ENCODE data around the gene EPM2A.
"Not testable (repeated sequence)": the region's sequence is repeated elsewhere in the genome, so short reads cannot be mapped to it uniquely, and the experiment has no call there.

The EPM2A gene

GRCh38 chr6:145728444-145729385 is 6.6 kb downstream of the EPM2A start:
- no peak for DNase-seq

DNA sequence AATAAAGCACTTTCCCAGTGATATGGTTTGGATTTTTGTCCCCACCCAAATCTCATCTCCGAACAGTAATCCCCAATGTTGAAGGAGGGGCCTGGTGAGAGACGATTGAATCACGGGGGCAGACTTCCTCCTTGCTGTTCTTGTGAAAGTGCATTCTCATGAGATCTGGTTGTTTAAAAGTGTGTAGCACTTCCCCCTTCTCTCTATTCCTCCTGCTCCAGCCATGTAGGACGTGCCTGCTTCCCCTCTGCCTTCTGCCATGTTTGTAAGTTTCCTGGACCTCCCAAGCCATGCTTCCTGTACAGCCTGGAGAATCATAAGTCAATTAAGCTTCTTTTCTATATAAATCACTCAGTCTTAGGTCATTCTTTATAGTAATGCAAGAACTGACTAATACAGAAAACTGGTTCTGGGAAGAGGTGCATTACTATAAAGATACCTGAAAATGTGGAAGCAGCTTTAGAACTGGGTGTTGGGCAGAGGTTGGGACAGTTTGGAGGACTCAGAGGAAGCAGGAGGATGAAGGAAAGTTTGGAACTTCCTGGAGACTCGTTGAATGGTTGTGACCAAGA is 7.4 kb downstream of the EPM2A start:
- DNase-seq = no peak

DNA sequence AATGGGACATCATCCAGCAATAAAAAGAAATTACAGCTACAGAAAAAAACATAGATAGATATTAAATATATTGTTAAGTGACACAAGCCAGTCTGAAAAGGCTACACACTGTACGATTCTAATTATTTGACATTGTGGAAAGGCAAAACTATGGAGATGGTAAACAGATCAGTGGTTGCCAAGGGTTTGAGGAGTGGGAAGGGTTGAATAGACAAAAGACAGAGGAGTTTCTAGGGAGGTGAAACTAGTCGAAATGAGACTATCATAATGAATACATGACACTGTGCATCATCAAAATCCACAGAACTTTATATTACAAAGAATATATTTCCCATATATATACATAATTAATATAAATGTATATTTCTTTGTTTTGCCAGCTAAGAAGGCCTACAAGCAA is 9.8 kb downstream of the EPM2A start:
- no peak for DNase-seq

- DNase-seq = no peak
These were observed 11.7 kb downstream of the EPM2A start for GRCh38 chr6:145723646-145724045.

DNA sequence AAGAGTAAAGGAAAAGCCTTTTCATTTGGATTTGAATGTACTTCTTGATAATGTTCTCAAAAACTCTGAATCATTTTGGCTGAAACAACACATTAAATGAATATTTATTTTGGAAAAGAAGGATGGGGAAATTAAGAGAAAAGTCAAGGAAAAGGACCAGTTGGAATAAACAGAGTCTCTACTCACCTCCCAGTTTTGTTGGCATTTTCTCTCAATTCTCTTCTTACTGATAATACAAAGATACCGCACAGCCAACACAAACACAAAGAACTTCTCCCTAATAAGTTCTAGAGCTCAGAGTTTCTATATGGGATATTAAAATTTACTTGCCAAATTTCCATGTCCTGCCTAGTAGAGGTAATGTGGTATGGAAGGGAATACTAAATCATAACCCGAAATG is 13.1 kb downstream of the EPM2A start:
- no peak for DNase-seq

DNA sequence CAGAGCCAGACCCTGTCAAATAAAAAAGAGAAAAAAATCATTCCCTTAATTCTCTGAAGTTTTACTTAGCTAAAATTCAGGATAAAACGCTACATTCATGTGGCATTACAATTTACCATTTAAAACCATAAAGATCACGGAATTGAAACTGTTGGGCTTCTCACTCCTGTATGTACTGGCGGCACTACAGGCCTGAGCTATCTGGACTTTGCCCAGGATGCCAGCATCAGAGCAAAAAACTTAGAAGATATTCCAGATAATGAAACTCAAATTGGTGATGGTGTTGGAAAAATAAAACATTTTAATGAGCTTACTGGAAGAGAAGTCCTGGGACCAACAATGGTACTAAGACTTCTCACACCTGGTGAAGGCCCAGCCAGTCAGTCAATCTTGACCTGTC is 14.2 kb downstream of the EPM2A start:
- no peak for DNase-seq

DNA sequence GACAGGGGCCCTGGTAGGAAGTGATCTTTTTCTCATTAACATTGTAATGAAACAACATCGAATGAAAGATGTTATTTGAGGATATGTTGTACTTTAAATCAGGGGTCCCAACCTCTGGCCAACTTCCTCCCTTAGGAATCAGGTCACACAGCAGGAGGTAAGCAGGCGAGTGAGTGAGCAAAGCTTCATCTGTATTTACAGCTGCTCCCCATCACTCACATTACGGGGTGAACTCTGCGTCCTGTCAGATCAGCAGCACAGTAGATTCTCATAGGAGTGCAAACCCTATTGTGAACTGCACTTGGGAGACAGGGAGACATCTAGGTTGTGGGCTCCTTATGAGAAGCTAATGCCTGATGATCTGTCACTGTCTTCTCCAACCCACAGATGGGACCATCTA is 19.9 kb downstream of the EPM2A start:
- DNase-seq = no peak

DNA sequence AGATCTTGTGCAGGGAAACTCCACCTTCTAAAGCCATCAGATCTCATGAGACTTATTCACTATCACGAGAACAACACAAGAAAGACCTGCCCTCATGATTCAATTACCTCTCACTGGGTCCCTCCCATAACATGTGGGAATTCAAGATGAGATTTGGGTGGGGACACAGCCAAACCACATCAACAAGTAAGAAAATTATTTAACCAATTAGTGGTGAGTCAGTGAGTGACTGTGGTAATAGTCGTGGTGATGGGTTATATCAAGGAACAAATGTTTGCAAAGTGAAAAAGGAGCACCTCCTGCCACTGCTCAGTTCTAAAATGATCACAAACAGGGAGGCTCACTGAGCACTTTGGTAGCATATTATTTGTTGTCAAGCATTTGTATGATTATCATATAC is 20.6 kb downstream of the EPM2A start:
- DNase-seq = no peak

- DNase-seq = no peak
These were observed 21.5 kb downstream of the EPM2A start for GRCh38 chr6:145713773-145714172.

- DNase-seq = no peak
These were observed 23.9 kb downstream of the EPM2A start for GRCh38 chr6:145711372-145711771.

DNA sequence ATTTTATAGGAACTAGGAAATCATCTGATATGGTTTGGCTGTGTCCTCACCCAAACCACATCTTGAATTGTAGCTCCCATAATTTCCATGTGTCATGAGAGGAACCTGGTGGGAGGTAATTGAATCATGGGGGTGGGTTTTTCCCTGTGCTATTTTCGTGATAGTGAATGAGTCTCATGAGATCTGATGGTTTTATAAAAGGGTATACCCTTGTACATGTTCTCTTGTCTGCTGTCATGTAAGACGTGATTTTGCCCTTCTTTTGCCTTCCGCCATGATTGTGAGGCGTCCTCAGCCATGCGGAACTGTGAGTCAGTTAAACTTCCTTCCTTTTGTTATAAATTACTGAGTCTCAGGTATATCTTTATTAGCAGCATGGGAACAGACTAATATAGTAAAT is 27.9 kb downstream of the EPM2A start:
- DNase-seq = no peak

- no peak for DNase-seq
These were observed 29.8 kb downstream of the EPM2A start for GRCh38 chr6:145705561-145705960.

- DNase-seq = no peak
These were observed 31.1 kb downstream of the EPM2A start for GRCh38 chr6:145704143-145704781.

- no peak for DNase-seq
These were observed 35.9 kb downstream of the EPM2A start for GRCh38 chr6:145699462-145699861.

- not testable (repeated sequence) for DNase-seq
These were observed 37.9 kb downstream of the EPM2A start for GRCh38 chr6:145697401-145697800.

- no peak for DNase-seq
These were observed 41.1 kb downstream of the EPM2A start for GRCh38 chr6:145694083-145694737.

DNA sequence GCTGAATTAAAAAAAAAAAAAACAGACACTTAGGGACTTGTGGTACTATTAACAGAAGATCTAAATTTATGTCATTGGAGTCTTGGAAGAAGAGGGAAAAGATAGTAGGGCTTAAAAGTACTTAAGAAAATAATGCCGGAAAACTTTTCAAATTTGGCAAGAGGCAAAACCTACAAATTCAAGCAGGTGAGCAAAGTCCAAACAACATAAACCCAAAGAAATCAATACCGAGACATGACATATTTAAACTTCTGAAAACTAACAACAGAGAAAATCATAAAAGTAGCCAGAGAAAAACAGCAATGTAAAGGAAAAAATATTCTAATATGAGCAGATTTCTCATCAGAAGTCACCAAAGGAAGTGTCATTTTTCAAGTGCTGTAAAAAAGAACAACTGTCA is 44.4 kb downstream of the EPM2A start:
- no peak for DNase-seq

- no peak for DNase-seq
These were observed 45.8 kb downstream of the EPM2A start for GRCh38 chr6:145689529-145689928.

DNA sequence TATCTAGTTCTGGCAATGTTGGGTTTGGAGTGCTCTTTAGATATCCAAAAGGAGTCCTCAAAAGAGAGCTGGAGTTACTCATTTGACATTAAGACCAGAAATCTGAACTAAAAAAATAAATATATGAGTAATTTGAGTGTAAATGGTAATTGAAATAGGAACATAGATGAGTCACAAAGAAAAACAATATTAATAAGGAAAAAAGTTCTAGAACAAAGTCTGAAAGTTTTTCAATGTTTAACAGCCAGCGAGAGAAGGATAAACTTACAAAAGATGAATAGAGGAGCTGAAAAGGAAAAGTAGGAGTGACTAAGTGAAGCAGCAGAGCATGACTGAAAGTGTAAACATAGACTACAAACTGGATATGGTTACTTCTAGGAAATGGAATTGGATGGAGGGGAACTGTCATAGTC is 46.8 kb downstream of the EPM2A start:
- no peak for DNase-seq

DNA sequence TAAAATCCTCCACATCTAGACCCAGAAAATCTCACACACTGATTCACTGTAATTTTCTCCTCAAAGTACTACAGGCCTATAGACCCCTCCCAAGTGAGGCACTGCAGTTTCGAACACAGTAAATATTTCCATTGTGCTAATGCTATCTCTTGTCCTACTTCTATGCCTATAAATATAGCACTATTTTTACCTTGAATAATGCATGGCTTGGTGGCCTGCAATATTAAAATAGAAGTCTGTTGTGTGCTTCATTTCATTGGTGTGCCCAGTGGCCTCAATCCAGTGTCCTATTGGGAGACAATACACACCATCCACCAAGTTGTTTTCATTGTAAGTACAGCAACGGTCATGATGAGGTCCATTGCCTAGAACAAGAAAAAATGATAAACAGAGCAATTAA is 49.4 kb downstream of the EPM2A start:
- no peak for DNase-seq

DNA sequence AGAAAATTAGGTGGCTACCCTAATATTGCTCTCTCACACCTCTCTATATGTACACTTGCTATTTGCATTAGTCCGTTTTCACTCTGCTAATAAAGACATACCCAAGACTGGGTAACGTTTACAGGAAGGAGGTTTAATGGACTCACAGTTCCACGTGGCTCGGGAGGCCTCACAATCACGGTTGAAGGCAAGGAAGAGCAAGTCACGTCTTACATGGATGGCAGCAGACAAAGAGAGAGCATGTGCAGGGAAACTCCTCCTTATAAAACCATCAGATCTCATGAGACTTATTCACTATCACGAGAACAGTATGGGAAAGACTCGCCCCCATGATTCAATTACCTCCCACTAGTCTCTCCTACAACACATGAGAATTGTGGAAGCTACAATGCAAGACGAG is 53.4 kb downstream of the EPM2A start:
- no peak for DNase-seq

DNA sequence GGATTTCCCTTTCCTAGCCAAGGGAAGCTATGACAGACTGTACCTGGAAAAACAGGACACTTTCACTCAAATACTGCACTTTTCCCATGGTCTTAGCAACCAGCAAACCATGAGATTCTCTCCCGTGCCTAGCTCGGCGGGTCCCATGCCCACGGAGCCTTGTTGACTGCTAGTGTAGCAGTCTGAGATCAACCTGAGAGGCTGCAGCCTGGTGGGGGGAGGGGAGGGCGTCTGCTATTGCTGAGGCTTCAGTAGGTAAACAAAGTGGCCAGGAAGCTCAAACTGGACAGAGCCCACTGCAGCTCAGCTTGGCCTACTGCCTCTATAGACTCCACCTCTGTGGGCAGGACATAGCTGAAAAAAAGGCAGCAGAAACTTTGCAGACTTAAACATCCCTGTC is 61.8 kb downstream of the EPM2A start:
- DNase-seq = no peak

- DNase-seq = no peak
These were observed 65.0 kb downstream of the EPM2A start for GRCh38 chr6:145670311-145670710.

DNA sequence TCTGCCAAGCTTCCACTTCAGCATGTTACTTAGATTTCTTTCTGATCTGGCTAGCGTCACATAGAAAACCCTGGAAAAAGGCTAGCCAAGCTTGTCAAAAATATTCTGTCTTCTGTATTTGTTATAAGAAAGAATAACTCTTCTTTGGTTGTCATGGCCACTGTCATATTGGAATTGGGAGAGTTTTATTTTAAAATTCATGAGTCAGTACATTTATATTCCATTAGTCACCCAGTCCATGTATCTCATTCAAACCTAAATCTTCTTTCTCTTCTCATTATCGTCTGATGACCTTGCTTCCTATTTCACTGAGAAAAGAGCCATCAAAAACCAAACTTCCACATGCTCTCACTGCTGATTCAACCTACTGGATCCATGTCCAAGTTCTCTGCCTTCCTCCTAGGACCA is 65.7 kb downstream of the EPM2A start:
- no peak for DNase-seq

Measured in activated CD8-positive, alpha-beta memory T cell treated with anti-CD3 and anti-CD28 coated beads for 24 hours (primary cell).